ENCODE measurements around the gene SV2C. TPM values are rescaled to one million over a fixed set of nuclear protein-coding genes. Genes with fewer than 3 reads are reported as not detected.

SV2C gene
- total and polyA plus RNA-seq, 4 donors: under 0.01 to 0.04 (median 0.03) TPM; not detected in 1

- Histone ChIP-seq H3K27me3 (ENCODE audit: control insufficient read depth in 4 of 4, insufficient read depth in 4 of 4, low read length in 3 of 4) (peaks cover 0 to 4% (median 0%) of the 10 kb centered on the region in 4 donors), H3K4me1 (ENCODE audit: control insufficient read depth in 4 of 4, insufficient read depth in 4 of 4, low read length in 3 of 4) (no peaks in the 10 kb centered on the region), H3K4me3 (ENCODE audit: low read depth in 1 of 3, low read length in 3 of 3) (no peak overlapping the region), H3K36me3 (ENCODE audit: control insufficient read depth in 4 of 4, insufficient read depth in 3 of 4, low read depth in 1 of 4, low read length in 3 of 4) (no peaks in the 10 kb centered on the region), H3K27ac (ENCODE audit: low read depth in 1 of 2, low read length in 2 of 2) (no peak overlapping the region), H3K9ac (ENCODE audit: low read depth in 1 of 2, low read length in 2 of 2) (no peak overlapping the region), H3K9me3 (ENCODE audit: control insufficient read depth in 4 of 4, low read length in 3 of 4) (peaks cover 0 to 3% (median 0%) of the 10 kb centered on the region in 4 donors)
- no peak for TF ChIP-seq FOXA1 (IDR thresholded peaks at IDR 0.05)
- TF ChIP-seq RAD21 (IDR thresholded peaks at IDR 0.05): no peak
- no peak for TF ChIP-seq NR2F2 (IDR thresholded peaks at IDR 0.05)
- TF ChIP-seq CTCF (IDR thresholded peaks at IDR 0.05; ENCODE audit: low read depth, low read length, missing input control): no peak
- no peak for TF ChIP-seq EGR1 (IDR thresholded peaks at IDR 0.05; ENCODE audit: low read depth in 2 of 2)
- no peak for TF ChIP-seq JUND (IDR thresholded peaks at IDR 0.05)
- TF ChIP-seq REST (IDR thresholded peaks at IDR 0.05): no peak
- no peak for TF ChIP-seq FOXA2 (IDR thresholded peaks at IDR 0.05)
- no peak for TF ChIP-seq GABPA (IDR thresholded peaks at IDR 0.05 in 1 of 2, conservative IDR thresholded peaks at IDR 0.05 in 1 of 2)
- no peak for TF ChIP-seq ZBTB33 (IDR thresholded peaks at IDR 0.05)
- TF ChIP-seq TAF1 (conservative IDR thresholded peaks at IDR 0.05): no peak
- TF ChIP-seq YY1 (IDR thresholded peaks at IDR 0.05): no peak
- no peak for TF ChIP-seq RXRA (IDR thresholded peaks at IDR 0.05)
- TF ChIP-seq HNF4A (conservative IDR thresholded peaks at IDR 0.05): no peak
- 71% methylated on average over 3 of the region's 3 CpGs for WGBS
- DNase-seq (ENCODE audit: low spot score): no peak
These were observed 36.4 kb upstream of the SV2C start for GRCh38 chr5:76046741-76047140.

- peaks cover 0 to 4% (median 0%) of the 10 kb centered on the region in 4 donors for H3K27me3 ChIP-seq (ENCODE audit: control insufficient read depth in 4 of 4, insufficient read depth in 4 of 4, low read length in 3 of 4)
- H3K36me3 ChIP-seq (ENCODE audit: control insufficient read depth in 4 of 4, insufficient read depth in 3 of 4, low read depth in 1 of 4, low read length in 3 of 4): no peaks in the 10 kb centered on the region
- H3K4me1 ChIP-seq (ENCODE audit: control insufficient read depth in 4 of 4, insufficient read depth in 4 of 4, low read length in 3 of 4): no peaks in the 10 kb centered on the region
- H3K4me3 ChIP-seq (ENCODE audit: low read depth in 1 of 3, low read length in 3 of 3): no peak overlapping the region
- DNase-seq (ENCODE audit: low spot score): no peak
- WGBS: 63% methylated on average over 1 of the region's 1 CpG
- H3K9ac ChIP-seq (ENCODE audit: low read depth in 1 of 2, low read length in 2 of 2): no peak overlapping the region
- no peak overlapping the region for H3K27ac ChIP-seq (ENCODE audit: low read depth in 1 of 2, low read length in 2 of 2)
- TF ChIP-seq ZBTB33 (IDR thresholded peaks at IDR 0.05) (no peak), GABPA (IDR thresholded peaks at IDR 0.05 in 1 of 2, conservative IDR thresholded peaks at IDR 0.05 in 1 of 2) (no peak), REST (IDR thresholded peaks at IDR 0.05) (no peak), TAF1 (conservative IDR thresholded peaks at IDR 0.05) (no peak), NR2F2 (IDR thresholded peaks at IDR 0.05) (no peak), YY1 (IDR thresholded peaks at IDR 0.05) (no peak)
- no peaks in the 10 kb centered on the region for H3K9me3 ChIP-seq (ENCODE audit: control insufficient read depth in 4 of 4, low read length in 3 of 4)
These were observed 33.0 kb upstream of the SV2C start for GRCh38 chr5:76050134-76050533.

Measured in liver (tissue), 9 donors.